CD4-positive, alpha-beta memory T cell (primary cell): ENCODE data around the gene STAU1. TPM values are rescaled to one million over a fixed set of nuclear protein-coding genes. Genes with fewer than 3 reads are reported as not detected.
A peak's percentile ranks its signal among the peaks of the same experiment; 100 is the strongest.
"Not testable (repeated sequence)": the region's sequence is repeated elsewhere in the genome, so short reads cannot be mapped to it uniquely, and the experiment has no call there.

Source experiments
- CTCF ChIA-PET: fragments of 350-600 bp; sonication (Branson Sonifier 250); formaldehyde crosslinking; loops from one replicate; lab custom pipeline; 2021; ENCODE audit warnings: inconsistent platforms; ENCODE audit not compliant: partially characterized antibody; lab: Charles Lee
- POLR2A ChIA-PET: fragments of 350-600 bp; sonication (Branson Sonifier 250); formaldehyde crosslinking; loops from one replicate; lab custom pipeline; 2021; ENCODE audit not compliant: partially characterized antibody; lab: Charles Lee
- DNase-seq, 5 donors: peaks; one replicate each; pipeline versions ENCODE4 v3.0.0 to v3.0.0-alpha.2; 2020 to 2022; ENCODE audit warnings: mixed read lengths in 1 of 5
- H3K27ac ChIP-seq: one replicate; pipeline ENCODE4 v1.7.0; 2013; ENCODE audit warnings: low read depth, low read length
- H3K27me3 ChIP-seq: 2 replicates; pipeline ENCODE4 v1.7.0; 2013; ENCODE audit warnings: mild to moderate bottlenecking, low read length, moderate library complexity; ENCODE audit not compliant: insufficient read depth
- H3K36me3 ChIP-seq: 2 replicates; pipeline ENCODE4 v1.7.0; 2013; ENCODE audit warnings: mild to moderate bottlenecking, low read length, moderate library complexity; ENCODE audit not compliant: insufficient read depth
- H3K4me1 ChIP-seq: 2 replicates; pipeline ENCODE4 v1.7.0; 2013; ENCODE audit warnings: mild to moderate bottlenecking, low read length, moderate library complexity; ENCODE audit not compliant: insufficient read depth
- H3K4me3 ChIP-seq, 2 donors: one replicate each; pipeline ENCODE4 v1.7.0; 2013; ENCODE audit warnings: low read length in 2 of 2, mild to moderate bottlenecking in 1 of 2
- H3K9me3 ChIP-seq, 2 donors: one replicate each; pipeline ENCODE4 v1.7.0; 2013; ENCODE audit warnings: low read length in 2 of 2, control low read depth in 1 of 2; ENCODE audit not compliant: control insufficient read depth in 1 of 2
- H3K27ac Mint-ChIP-seq, 7 donors: one replicate each; pipeline ENCODE4 v1.8.0; 2020 to 2021; ENCODE audit warnings: mixed read lengths in 7 of 7, mild to moderate bottlenecking in 6 of 7, inconsistent platforms in 3 of 7, moderate library complexity in 3 of 7
- H3K27me3 Mint-ChIP-seq, 2 donors: one replicate each; pipeline ENCODE4 v1.8.0; 2020 to 2021; ENCODE audit warnings: mixed read lengths in 2 of 2
- H3K36me3 Mint-ChIP-seq, 2 donors: one replicate each; pipeline ENCODE4 v1.8.0; 2020 to 2021; ENCODE audit warnings: mixed read lengths in 2 of 2, inconsistent platforms in 1 of 2, mild to moderate bottlenecking in 1 of 2
- H3K4me1 Mint-ChIP-seq, 4 donors: one replicate each; pipeline ENCODE4 v1.8.0; 2020 to 2021; ENCODE audit warnings: mixed read lengths in 4 of 4, mild to moderate bottlenecking in 1 of 4
- H3K4me3 Mint-ChIP-seq, 8 donors: one replicate each; pipeline ENCODE4 v1.8.0; 2020 to 2021; ENCODE audit warnings: mixed read lengths in 8 of 8, mild to moderate bottlenecking in 7 of 8, moderate library complexity in 6 of 8, inconsistent platforms in 3 of 8
- H3K9me3 Mint-ChIP-seq, 8 donors: one replicate each; pipeline ENCODE4 v1.8.0; 2020 to 2021; ENCODE audit warnings: mixed read lengths in 8 of 8, mild to moderate bottlenecking in 5 of 8, inconsistent platforms in 3 of 8, moderate library complexity in 1 of 8
- intact Hi-C: fragments of 100-400 bp; cut with micrococcal nuclease; formaldehyde crosslinking; loops from one replicate; pipeline ENCODE4 v1.15.1; 2023
- polyA plus RNA-seq, 2 donors: library from polyadenylated mRNA; unstranded; fragments of 300-500 nt; fragmentation: Illumina TruSeq; gene quantifications; one replicate each; pipeline ENCODE4 v1.2.3, GENCODE V29; 2021
- total RNA-seq, 2 experiments: library from RNA; stranded (reverse); gene quantifications; one replicate each; pipeline ENCODE4 v1.2.3, GENCODE V29; 2021

STAU1 gene
- total and polyA plus RNA-seq, 4 experiments from 2014 or later, result 23.2 to 49.9 (median 49.0) TPM

DNA sequence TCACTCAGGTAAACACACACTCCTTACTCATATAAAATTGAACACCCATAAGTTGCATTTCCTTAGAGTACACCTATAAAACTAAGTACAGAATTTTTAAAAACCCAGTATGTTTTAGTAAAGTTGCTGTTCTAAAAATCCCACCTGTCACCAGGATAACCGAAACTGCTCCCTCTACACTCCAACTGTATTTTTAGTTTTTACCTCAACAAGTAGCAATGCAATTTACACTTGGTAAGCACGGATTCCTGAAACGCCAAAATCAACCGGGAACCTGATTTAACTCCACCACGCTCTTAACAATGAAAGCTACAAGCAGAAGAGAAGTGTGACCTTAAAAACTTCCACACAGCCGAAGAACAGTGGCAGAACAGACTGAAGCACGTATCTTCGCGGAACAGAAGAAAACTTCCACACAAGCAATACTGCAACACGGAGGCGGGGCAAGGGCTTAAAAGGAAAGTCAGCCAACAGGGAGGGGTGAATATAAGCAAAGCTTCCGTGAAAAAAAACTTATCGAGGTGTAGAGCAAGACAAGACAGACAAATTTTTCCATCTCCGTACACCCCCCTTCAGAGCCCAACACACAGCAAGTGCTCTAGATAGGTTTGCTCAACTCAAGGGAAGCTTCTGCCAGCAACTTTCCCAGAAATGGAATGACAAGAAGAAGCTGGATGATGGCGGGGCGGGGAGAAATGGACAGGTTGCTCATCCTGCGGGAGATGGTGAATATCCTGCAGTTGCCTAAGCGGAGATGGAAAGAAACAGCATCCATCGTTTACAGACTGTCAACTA is 1.4 kb downstream of the STAU1 start:
- intact Hi-C loops, result loop anchor here (2.0 to 5.0 kb wide), 2 partner anchors 34 to 54 kb away; no protein-coding TSS in a partner anchor
- POLR2A ChIA-PET, result interaction anchor here (0.6 to 3.5 kb wide), 10 partner anchors 9 to 92 kb away, joined by 3 to 22 read pairs (median 9); partner anchors contain the start of genes DDX27 and ZNFX1

DNA sequence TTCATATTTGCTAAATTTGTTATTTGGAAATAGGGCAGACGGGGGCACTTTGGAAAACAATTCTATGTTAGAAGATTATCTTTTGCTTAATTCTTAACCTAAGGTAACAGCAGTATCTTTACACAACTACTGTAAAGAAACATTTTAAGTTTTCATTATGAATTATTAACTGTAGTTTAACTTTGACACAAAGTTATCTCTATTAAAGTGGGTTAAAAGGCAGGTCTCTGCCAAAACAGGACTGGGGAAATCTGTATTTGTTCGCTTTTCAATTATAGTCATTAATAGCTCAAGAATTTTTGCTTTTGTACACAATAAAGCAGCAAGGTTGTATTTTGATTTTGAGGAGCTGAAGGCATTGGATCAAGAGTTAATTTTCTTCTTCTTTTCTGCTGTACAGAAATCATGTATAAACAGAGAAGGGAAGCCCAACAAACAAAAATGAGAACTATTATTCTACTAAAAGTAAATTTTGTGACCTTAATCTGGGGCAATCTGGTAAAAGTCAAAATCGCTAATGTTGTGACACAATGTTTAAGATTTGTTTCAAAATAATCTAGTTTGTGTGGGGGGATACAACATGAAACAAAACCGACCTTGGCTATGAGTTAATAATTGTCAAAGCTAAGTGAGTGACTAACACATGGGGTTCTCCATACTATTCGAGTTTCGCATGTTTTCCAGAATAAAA is 2.9 kb downstream of the STAU1 start:
- CTCF ChIA-PET, result interaction anchor here (4.4 to 4.5 kb wide), 2 partner anchors 32 to 52 kb away, joined by 23 to 32 read pairs; partner anchors contain the start of gene DDX27

More for the DNA sequence above, 1.4 kb downstream of the STAU1 start:
- Mint-ChIP-seq H3K9me3 (no peaks in the 10 kb centered on the region), H3K36me3 (peaks cover 0 to 21% of the 10 kb centered on the region in 2 donors), H3K27me3 (peaks cover 0 to 2% of the 10 kb centered on the region in 2 donors), H3K4me3 (peak overlapping the region; percentile 84 to 96 (median 90)), H3K4me1 (peaks cover 35 to 59% (median 47%) of the 10 kb centered on the region in 4 donors), H3K27ac (peak overlapping the region; percentile 77 to 95 (median 93))
- CTCF ChIA-PET, result interaction anchor here (1.0 to 4.5 kb wide), 3 partner anchors 31 to 53 kb away, joined by 6 to 32 read pairs (median 23); partner anchors contain the start of gene DDX27
- H3K36me3 ChIP-seq, result no peaks in the 10 kb centered on the region
- H3K27me3 ChIP-seq, result no peaks in the 10 kb centered on the region
- H3K4me3 ChIP-seq, result peak overlapping the region; percentile 49 to 82
- H3K27ac ChIP-seq, result peak overlapping the region; percentile 75
- H3K4me1 ChIP-seq, result peaks cover 50% of the 10 kb centered on the region
- DNase-seq, result peak; percentile 60 to 83 (median 68)
- H3K9me3 ChIP-seq, result no peaks in the 10 kb centered on the region

DNA sequence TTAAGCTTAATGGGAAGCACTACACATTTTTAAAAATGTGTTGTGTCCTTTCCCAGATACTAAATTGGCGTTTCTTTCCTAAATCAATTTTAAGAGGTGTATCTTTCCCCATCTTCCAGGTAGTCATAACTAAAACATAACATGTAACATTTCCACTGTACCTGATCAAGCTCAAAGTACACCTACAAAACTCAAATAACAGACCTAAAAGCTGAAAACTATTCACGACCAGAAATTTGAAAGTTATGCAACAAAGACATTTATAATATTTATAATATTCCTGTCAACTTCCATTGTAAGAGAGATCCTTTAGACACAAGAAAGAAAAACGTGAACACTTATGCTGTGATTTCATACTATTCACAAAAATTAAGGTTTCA is 3.5 kb downstream of the STAU1 start:
- Mint-ChIP-seq H3K4me1 (peaks cover 44 to 77% (median 62%) of the 10 kb centered on the region in 4 donors), H3K36me3 (peaks cover 0 to 19% of the 10 kb centered on the region in 2 donors), H3K4me3 (peak overlapping the region in 4 of 8 donors; percentile 22 to 77 (median 48)), H3K27me3 (peaks cover 0 to under 1% of the 10 kb centered on the region in 2 donors), H3K9me3 (no peaks in the 10 kb centered on the region), H3K27ac (peak overlapping the region in 3 of 7 donors; percentile 50 to 54 (median 51))
- no peak overlapping the region for H3K27ac ChIP-seq
- H3K36me3 ChIP-seq, result no peaks in the 10 kb centered on the region
- no peak overlapping the region for H3K4me3 ChIP-seq
- H3K27me3 ChIP-seq, result no peaks in the 10 kb centered on the region
- intact Hi-C loops, result loop anchor here (5.0 kb wide), 1 partner anchor 32 kb away; no protein-coding TSS in a partner anchor
- no peaks in the 10 kb centered on the region for H3K9me3 ChIP-seq
- H3K4me1 ChIP-seq, result peaks cover 70% of the 10 kb centered on the region
- DNase-seq, result no peak
- ChIA-PET CTCF (interaction anchor here (4.4 to 4.5 kb wide), 2 partner anchors 33 to 51 kb away, joined by 23 to 32 read pairs; partner anchors contain the start of gene DDX27), POLR2A (interaction anchor here (1.1 kb wide), 1 partner anchor 94 kb away, joined by 3 read pairs; no protein-coding TSS in a partner anchor)

More for the DNA sequence above, 2.9 kb downstream of the STAU1 start:
- Mint-ChIP-seq H3K27me3 (peaks cover 0 to 2% of the 10 kb centered on the region in 2 donors), H3K9me3 (no peaks in the 10 kb centered on the region), H3K36me3 (peaks cover 0 to 21% of the 10 kb centered on the region in 2 donors), H3K4me1 (peaks cover 41 to 72% (median 58%) of the 10 kb centered on the region in 4 donors), H3K27ac (peak overlapping the region in 5 of 7 donors; percentile 50 to 79 (median 54)), H3K4me3 (peak overlapping the region in 7 of 8 donors; percentile 39 to 77 (median 60))
- DNase-seq, result no peak
- no peak overlapping the region for H3K4me3 ChIP-seq
- intact Hi-C loops, result loop anchor here (5.0 kb wide), 1 partner anchor 33 kb away; no protein-coding TSS in a partner anchor
- no peak overlapping the region for H3K27ac ChIP-seq
- no peaks in the 10 kb centered on the region for H3K9me3 ChIP-seq
- H3K27me3 ChIP-seq, result no peaks in the 10 kb centered on the region
- peaks cover 65% of the 10 kb centered on the region for H3K4me1 ChIP-seq
- no peaks in the 10 kb centered on the region for H3K36me3 ChIP-seq
- POLR2A ChIA-PET, result no interaction called here

DNA sequence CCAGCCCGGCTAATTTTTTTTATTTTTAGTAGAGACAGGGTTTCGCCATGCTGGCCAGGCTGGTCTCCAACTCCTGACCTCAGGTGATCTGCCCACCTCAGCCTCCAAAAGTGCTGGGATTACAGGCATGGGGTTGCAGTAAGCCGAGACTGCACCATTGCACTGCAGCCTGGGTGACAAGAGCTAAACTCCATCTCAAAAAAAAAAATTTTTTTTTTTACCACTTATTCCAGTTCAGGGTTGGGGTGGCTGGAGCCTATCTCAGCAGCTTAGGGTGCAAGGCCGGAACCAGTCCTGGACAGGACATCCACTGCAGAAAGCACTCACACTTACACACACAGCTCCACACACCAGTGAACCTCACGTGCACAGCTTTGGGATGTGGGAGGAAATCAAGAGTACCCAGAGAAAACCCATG is 4.0 kb downstream of the STAU1 start:
- intact Hi-C loops, result not testable (repeated sequence)

DNA sequence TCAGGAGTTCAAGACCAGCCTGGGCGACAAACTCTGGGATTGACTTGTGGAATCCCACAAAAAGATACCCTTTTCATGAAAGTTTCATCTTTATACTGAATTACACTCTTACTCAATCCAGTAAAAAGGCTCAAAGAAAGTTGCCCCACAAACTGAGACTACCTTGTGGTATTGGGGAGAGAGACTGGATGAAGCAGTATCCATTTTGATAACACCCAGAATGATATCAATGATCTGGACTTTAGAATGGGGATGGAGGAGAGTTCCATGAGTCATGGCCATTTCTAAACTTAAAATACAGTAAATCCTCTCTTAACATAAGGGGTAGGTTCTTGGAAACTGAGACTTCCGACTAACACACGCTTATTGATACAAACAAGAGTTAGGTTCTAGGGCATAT is 4.7 kb downstream of the STAU1 start:
- no peaks in the 10 kb centered on the region for H3K27me3 Mint-ChIP-seq
- H3K36me3 ChIP-seq, result no peaks in the 10 kb centered on the region
- intact Hi-C loops, result no loop called here
- no peak overlapping the region for H3K4me3 ChIP-seq
- CTCF ChIA-PET, result interaction anchor here (4.5 kb wide), 1 partner anchor 50 kb away, joined by 23 read pairs; no protein-coding TSS in a partner anchor
- H3K27ac Mint-ChIP-seq, result peak overlapping the region in 5 of 7 donors; percentile 35 to 61 (median 53)
- H3K36me3 Mint-ChIP-seq, result peaks cover 0 to 22% of the 10 kb centered on the region in 2 donors
- peaks cover 48 to 81% (median 65%) of the 10 kb centered on the region in 4 donors for H3K4me1 Mint-ChIP-seq
- no peaks in the 10 kb centered on the region for H3K27me3 ChIP-seq
- H3K4me1 ChIP-seq, result peaks cover 75% of the 10 kb centered on the region
- no peaks in the 10 kb centered on the region for H3K9me3 ChIP-seq
- no peak overlapping the region for H3K27ac ChIP-seq
- no peak for DNase-seq
- H3K9me3 Mint-ChIP-seq, result no peaks in the 10 kb centered on the region
- H3K4me3 Mint-ChIP-seq, result peak overlapping the region in 6 of 8 donors; percentile 11 to 72 (median 42)
- POLR2A ChIA-PET, result interaction anchor here (0.6 kb wide), 1 partner anchor 91 kb away, joined by 3 read pairs; no protein-coding TSS in a partner anchor

More for the DNA sequence above, 4.0 kb downstream of the STAU1 start:
- not testable (repeated sequence) for H3K27me3 ChIP-seq, DNase-seq, H3K9me3 Mint-ChIP-seq, H3K27ac ChIP-seq, H3K36me3 ChIP-seq, H3K27me3 Mint-ChIP-seq, H3K9me3 ChIP-seq, H3K4me3 ChIP-seq
- H3K4me1 ChIP-seq, result peaks cover 76% of the 10 kb centered on the region
- peak overlapping the region in 5 of 7 donors; percentile 24 to 54 (median 42) for H3K27ac Mint-ChIP-seq
- CTCF ChIA-PET, result interaction anchor here (4.4 to 4.5 kb wide), 2 partner anchors 33 to 51 kb away, joined by 23 to 32 read pairs; partner anchors contain the start of gene DDX27
- POLR2A ChIA-PET, result interaction anchor here (1.1 kb wide), 1 partner anchor 95 kb away, joined by 3 read pairs; no protein-coding TSS in a partner anchor
- H3K4me1 Mint-ChIP-seq, result peaks cover 49 to 83% (median 66%) of the 10 kb centered on the region in 4 donors
- H3K4me3 Mint-ChIP-seq, result peak overlapping the region in 5 of 8 donors; percentile 21 to 59 (median 50)
- H3K36me3 Mint-ChIP-seq, result peaks cover 0 to 22% of the 10 kb centered on the region in 2 donors

DNA sequence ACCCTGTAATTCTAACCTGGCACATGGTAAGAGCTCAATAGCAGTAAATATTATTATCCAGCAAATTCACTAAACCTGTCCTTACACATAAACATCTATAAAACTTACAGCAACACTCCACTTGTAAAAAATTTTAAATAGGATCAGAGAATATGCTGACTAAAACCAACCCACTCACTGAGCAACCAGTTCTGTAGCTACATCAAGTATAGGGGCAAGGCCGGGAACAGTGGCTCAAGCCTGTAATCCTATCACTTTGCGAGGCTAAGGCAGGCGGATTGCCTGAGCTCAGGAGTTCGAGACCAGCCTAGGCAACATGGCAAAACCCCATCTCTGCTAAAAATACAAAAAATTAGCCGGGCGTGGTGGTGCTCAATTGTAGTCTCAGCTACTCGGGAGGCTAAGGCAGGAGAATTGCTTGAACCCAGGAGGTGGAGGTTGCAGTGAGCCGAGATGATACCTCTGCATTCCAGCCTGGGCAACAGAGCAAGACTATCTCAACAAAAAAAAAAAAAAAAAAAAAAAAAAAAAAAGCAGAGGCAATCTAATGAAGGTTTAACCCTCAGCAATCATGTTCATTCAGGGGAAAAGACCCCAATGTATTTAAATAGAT is 6.8 kb downstream of the STAU1 start:
- H3K27me3 ChIP-seq, result no peaks in the 10 kb centered on the region
- H3K4me3 Mint-ChIP-seq, result peak overlapping the region in 2 of 8 donors; percentile 18 to 66
- peaks cover 4 to 20% of the 10 kb centered on the region in 2 donors for H3K36me3 Mint-ChIP-seq
- peaks cover 48 to 76% (median 64%) of the 10 kb centered on the region in 4 donors for H3K4me1 Mint-ChIP-seq
- H3K27me3 Mint-ChIP-seq, result no peaks in the 10 kb centered on the region
- H3K27ac ChIP-seq, result no peak overlapping the region
- H3K27ac Mint-ChIP-seq, result peak overlapping the region in 4 of 7 donors; percentile 12 to 75 (median 43)
- intact Hi-C loops, result no loop called here
- H3K4me3 ChIP-seq, result no peak overlapping the region
- H3K9me3 ChIP-seq, result no peaks in the 10 kb centered on the region
- ChIA-PET CTCF (interaction anchor here (0.6 to 4.9 kb wide), 6 partner anchors 14 to 49 kb away, joined by 3 to 41 read pairs (median 8); no protein-coding TSS in a partner anchor), POLR2A (interaction anchor here (1.3 to 1.4 kb wide), 2 partner anchors 38 to 733 kb away, joined by 3 to 6 read pairs; partner anchors contain the start of gene DDX27)
- H3K4me1 ChIP-seq, result peaks cover 77% of the 10 kb centered on the region
- peaks cover 7% of the 10 kb centered on the region for H3K36me3 ChIP-seq
- no peak for DNase-seq
- no peaks in the 10 kb centered on the region for H3K9me3 Mint-ChIP-seq
